ENCODE results near the gene ZBTB16.

DNA sequence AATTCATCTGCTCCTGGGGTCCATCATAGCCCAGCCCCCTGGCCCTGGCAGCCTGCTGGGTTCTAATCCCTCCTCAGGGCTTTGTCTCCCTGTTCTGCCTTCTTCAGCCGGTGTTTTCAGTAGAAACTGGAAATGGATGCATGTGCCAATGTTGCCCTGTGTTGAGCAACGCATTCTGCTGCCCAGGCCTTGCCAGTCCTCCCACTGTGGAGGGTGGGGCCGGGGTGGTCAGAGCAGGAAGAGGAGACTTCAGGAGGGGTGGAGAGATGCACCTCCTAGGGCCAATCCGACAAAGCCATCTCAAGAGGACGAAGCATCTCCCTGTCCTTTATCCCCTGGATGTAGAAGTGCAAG is 27.6 kb upstream of the ZBTB16 start:
- TF ChIP-seq, protein P1, sequence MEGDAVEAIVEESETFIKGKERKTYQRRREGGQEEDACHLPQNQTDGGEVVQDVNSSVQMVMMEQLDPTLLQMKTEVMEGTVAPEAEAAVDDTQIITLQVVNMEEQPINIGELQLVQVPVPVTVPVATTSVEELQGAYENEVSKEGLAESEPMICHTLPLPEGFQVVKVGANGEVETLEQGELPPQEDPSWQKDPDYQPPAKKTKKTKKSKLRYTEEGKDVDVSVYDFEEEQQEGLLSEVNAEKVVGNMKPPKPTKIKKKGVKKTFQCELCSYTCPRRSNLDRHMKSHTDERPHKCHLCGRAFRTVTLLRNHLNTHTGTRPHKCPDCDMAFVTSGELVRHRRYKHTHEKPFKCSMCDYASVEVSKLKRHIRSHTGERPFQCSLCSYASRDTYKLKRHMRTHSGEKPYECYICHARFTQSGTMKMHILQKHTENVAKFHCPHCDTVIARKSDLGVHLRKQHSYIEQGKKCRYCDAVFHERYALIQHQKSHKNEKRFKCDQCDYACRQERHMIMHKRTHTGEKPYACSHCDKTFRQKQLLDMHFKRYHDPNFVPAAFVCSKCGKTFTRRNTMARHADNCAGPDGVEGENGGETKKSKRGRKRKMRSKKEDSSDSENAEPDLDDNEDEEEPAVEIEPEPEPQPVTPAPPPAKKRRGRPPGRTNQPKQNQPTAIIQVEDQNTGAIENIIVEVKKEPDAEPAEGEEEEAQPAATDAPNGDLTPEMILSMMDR (conservative IDR thresholded peaks at IDR 0.05) = no peak
- TF ChIP-seq EZH2 (IDR thresholded peaks at IDR 0.05; ENCODE audit: low read depth) = no peak
